Hepatic stellate cell (primary cell): ENCODE data around the gene EXOSC7.
A peak's percentile ranks its signal among the peaks of the same experiment; 100 is the strongest.
"Not testable (repeated sequence)": the region's sequence is repeated elsewhere in the genome, so short reads cannot be mapped to it uniquely, and the experiment has no call there.

ENCODE experiments used
- DNase-seq: peaks from one replicate; pipeline ENCODE4 v3.0.0; 2011; ENCODE audit warnings: low spot score

EXOSC7 gene

DNA sequence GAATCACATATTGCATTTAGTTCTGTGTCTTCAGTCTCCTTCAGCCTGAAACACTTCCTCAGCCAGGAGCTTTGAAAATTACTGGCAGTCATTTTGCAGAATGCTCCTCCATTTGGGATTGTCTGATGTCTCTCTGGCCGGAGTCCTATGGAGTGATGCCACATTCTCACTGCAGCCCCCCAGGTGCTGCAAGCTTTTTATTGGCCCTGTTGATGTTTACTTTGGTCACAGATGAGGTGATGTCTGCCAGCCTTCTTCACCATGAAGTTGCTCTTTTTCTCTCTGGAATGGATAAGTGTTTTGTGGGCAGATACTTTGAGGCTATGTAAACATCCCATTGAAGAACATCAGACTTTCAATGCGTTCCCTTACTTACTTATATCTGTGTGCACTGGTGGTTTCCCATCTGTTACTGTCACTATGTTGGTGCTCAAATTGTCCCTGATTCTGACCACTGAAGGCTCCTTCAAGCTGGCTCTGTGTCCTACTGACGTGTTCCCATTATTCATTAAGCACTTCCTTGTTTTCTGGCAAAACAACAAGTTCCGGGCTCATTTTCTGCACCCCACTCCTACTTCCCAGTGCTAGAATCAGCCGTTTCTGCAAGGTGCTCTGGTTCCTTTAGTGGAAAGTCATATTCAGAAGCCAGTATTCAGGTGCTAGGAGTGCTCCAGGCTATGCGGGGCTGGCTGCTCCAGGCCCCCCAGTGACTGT, 48.7 kb downstream of the EXOSC7 start:
- DNase-seq = no peak

DNA sequence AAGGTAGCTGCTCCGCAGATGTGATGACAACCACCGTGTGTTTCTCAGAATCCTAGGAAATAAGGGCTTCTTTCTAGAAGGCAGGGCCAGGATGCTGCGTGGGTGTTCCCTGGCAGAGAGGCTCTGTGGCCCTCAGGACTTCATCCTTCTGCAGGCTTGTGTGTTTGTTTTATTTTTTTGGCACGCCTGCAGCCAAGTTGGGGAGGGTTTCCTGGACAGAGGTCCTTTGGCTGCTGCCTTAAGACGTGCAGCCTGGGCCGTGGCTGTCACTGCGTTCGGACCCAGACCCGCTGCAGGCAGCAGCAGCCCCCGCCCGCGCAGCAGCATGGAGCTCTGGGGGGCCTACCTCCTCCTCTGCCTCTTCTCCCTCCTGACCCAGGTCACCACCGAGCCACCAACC, 50.0 kb downstream of the EXOSC7 start, which contains the start of gene CLEC3B:
Gene CLEC3B, plus strand, starts transcription at position 266 of the 400 bp plus-strand sequence. Its CDS starts 60 bp downstream, at position 326.
- peak; percentile 72 for DNase-seq

DNA sequence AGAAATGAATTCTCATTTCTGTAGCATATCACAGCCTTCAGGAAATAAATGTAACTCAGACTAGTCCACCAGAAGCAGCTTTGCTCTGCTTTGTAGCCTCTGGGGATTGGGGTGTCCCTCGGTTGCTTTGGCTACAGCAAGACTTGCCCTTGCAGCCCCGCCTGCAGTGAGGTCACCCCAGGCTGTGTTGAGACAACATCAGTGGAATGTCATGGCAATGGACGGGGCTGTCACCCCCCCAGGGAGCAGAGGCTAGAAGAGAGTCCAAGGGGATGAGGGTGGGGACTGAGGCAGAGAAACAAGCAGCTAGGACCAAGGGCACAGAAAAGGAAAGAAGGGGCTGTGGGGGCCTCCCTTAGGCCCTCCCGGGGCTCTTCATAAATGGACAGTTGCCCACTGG, 50.9 kb downstream of the EXOSC7 start:
- DNase-seq = peak; percentile 90

DNA sequence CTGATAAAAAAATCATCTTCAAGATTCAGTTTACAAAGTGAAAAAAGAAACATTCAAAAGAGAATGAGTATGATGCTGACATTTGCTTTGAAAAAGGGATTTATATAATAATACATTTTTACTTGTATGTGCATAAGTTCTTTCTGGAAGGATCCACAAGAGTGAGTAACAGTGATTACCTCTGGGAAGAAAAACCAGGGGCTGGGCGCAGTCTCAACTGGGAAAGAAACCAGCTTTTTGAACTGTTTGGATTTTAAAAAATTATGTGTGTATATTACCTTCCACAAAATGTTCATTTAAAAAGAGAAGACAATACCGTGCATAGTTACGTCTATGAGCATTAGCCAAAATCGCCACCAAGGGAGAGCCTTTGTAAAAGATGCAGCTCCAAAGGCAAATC, 51.4 kb downstream of the EXOSC7 start:
- DNase-seq = no peak

DNA sequence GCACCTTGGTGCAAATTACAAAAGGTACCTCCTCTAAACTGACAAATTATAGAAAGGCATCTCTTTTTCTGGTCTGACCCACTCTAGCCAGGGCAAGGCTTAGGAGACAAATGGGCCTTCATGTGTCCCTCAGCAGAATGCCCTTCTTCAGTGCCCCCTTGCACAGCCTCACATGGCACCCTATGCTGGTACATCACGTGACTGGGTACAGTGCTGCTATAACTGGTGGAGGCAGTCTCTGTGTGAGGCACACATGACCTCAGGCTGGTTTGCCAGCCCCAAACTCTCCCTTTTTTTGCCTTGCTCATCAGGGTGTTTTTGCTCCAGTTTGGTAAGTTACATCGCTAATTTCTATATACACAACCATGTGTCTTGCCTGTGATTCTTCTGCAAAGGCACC, 53.2 kb downstream of the EXOSC7 start:
- no peak for DNase-seq

DNA sequence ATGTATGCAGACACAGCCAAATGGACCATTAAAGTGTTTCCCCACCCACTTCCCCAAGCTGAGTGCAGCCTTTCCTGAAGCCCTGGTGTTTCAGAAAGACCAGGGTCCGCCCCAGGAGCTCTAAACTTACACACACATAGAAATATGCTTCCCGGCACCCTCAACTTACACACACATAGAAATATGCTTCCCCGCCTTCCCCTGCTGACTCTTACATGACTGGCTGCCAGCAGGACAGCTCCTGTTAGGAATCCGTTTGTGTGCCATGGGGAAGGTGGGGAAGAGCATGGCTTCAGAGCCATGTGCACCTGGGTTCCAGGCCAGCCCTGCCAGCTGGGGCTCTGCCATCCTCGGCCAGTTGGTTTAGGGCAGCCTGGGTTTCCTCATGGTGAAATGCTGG, 53.6 kb downstream of the EXOSC7 start:
- DNase-seq = peak; percentile 37

DNA sequence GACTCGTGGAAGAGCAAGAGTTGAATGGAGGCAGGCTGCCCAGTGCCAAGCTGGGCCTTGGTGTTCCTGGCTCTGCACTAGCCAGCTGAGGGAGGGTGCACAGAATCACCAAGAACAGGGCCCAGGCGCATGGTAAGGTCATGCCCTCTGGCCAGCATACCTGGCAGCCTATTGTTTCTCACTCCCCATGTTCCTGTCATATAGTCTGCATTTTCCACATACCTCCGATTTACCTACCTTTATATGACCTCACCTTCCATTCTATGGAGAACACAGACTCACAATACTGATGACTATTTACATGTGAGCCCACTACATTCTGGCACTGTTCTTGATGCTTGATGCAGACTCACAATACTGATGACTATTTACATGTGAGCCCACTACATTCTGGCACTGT, 55.5 kb downstream of the EXOSC7 start:
- no peak for DNase-seq

DNA sequence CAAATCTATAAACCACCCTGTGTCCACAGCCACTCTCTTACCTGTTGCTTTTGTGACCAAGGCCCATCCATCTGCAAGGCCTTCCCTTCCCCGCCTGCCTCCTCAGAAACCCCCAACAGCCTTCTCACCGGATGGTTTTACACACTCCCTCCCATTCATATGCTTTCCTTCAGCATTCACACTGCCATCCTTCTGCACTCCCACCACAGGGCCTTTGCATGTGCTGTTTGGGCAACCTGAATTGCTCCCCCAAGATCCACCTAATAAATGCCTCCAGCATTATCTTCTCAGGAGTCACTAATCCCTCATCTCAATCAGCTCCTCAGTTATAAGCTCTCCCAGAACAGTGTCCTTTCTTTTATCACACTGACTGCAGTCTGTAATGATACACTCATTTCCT, 56.1 kb downstream of the EXOSC7 start:
- no peak for DNase-seq

DNA sequence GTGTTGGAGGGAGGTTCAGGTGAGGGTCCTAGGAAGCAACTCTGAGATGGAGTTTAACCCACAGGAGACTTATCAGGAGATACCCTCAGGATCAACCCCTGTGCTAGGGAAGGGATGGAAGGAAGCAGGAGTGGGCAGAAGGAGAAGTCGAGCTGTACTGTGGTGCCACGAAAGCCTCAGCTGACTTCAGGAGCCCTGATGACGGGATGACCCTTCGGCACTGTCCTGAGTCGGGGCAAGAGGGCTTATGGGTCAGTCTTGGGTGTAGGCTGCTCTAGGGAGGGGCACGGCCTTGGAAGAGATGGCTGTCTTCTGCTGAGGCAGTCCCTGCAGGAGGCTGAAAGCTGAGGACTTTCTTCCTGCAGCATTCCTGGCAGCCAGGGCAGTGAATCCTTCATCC, 57.7 kb downstream of the EXOSC7 start:
- DNase-seq = no peak

DNA sequence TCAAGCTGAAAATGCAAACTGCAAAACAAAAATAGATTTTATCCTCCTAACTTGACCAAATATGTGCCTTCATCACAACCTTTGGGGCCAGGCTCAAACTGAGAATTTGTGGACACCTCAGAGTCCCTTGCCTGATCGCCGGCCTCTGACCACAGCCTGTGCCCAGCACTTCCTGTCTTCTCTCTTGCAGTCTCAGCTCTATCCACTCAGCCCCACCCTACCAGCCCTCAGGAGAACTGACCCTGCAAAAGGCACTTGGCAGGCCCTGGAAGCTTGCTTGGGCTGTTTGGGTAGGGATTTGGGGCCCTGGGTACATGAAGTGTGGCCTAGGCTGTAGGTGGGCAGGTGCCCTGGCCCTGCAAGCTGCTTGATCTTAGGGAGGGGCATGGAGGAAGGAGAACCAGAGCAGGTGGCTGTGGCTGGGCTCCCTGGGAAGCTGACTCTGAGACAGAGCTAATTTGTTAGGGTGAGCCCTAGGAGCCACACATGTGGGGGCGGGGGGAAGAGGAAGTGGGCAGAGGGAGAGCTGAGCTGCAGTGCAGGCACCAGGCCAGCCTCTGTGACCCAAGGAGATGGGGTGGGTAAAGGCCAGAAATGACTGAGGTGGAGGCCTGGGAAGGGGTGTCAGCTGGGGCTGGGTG, 58.7 kb downstream of the EXOSC7 start:
- no peak for DNase-seq

DNA sequence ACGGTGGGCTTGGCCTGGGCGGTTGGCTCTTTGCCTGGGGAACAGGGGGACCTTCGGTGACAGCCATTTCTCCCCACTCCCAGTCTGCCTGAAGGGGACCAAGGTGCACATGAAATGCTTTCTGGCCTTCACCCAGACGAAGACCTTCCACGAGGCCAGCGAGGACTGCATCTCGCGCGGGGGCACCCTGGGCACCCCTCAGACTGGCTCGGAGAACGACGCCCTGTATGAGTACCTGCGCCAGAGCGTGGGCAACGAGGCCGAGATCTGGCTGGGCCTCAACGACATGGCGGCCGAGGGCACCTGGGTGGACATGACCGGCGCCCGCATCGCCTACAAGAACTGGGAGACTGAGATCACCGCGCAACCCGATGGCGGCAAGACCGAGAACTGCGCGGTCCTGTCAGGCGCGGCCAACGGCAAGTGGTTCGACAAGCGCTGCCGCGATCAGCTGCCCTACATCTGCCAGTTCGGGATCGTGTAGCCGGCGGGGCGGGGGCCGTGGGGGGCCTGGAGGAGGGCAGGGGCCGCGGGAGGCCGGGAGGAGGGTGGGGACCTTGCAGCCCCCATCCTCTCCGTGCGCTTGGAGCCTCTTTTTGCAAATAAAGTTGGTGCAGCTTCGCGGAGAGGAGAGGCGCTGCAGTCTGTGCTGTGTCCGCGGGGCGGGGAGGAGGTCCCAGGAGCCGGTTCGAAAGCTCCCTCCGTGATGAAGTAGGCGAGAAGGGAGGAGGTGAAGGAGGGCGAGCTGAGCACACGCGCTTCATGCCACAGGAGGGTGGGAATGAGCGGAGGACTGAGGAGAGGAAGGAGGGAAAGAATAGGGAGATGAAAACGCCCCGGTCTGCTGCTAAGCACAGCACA, 59.6 kb downstream of the EXOSC7 start:
- peak; percentile 74 for DNase-seq

DNA sequence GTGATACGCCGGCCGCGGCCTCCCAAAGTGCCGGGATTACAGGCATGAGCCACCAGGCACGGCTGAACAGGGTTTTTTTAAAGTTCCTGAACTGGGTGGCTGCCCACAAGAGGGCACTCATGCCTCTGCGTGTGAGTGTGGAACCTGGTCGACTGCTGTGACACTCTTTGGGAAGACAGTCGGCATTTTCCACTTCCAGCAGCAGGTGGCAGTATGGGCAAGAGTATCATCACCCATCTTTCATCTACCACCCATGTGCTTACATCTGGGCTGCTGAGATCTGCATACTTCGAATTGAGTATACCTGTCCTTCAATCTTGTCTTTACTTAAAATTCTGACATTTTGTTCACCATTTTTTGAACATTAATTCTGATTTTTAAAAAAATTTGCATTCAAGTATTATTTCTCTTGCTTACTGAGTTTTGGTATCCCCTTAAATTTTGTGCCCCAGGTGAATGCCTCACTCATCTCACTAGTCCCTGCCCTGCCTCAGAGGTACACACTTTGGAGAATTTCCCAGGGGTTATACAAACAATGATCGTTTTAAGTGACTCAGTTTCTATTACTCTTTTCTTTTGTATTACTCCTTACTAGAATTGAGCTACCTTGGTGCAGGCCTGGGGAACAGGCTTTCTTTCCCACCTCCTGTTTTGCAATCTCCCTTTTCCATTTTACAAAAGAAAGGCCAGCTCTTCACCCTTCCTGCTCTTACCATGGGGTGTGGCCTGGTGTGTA, 61.8 kb downstream of the EXOSC7 start:
- DNase-seq = peak; percentile 92

DNA sequence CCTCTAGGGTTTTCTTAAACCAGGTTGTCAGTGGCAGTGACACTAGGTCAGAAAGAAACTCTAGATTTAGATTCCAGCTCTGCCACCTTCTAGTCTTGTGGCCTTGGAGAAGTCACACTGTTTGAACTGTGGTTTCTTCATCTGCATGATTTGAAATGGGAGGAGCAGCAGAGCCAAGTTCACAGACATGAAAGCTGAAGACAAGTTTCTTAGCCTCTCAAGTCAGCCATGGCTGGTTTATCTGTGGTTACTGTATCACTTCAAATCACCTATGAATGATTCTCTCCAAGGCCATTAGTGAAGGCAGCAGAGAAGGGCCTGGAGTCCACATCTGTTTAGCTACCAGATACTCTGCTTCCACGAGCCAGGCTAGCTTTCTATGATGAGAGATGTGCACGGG, 65.6 kb downstream of the EXOSC7 start:
- no peak for DNase-seq

DNA sequence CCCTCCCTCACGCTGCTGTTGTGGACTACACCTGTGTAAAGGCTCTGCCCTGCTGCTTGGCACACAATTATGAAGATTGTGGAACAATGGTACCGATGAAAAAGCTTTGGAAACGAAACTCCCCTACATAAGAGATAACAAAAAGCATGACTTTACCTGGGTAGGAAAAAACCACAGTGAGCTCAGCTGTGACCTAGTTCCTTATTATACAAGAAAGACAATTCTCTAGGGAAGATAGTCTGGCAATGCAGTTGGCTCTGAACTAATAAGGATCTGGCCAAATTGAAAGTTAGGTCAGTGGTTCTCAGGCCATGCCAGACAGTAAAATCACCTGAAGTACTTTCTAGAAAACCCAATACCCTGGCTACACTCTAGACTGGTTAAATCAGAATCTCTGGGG, 66.1 kb downstream of the EXOSC7 start:
- no peak for DNase-seq

DNA sequence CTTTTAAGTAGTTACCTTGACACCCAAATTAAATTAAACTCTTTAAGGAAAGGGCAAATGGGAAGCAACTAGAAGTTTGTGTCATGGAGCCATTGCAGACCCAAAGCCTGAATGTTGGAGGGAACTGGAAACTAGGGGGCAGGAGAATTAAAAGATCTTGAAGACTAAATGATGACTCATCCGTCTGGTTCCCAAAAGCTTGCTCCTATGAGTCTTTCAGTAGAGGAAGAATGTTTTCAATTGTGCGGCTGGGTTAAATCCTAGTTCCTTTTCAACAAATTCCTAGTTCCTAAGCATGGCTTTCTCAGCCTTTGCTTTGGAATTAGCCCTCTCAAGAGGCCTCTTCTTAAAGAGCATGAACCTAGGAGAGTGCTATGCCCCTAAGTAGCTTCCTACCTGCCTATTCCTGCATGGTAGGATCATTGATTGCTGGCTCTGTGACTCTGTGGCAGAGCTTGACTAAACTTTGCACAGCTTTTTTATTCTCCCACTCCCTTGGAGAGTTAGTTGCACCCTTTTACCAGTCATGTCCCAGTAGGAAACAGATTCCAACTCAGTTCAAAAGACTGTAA, 67.8 kb downstream of the EXOSC7 start:
- DNase-seq = peak; percentile 79

DNA sequence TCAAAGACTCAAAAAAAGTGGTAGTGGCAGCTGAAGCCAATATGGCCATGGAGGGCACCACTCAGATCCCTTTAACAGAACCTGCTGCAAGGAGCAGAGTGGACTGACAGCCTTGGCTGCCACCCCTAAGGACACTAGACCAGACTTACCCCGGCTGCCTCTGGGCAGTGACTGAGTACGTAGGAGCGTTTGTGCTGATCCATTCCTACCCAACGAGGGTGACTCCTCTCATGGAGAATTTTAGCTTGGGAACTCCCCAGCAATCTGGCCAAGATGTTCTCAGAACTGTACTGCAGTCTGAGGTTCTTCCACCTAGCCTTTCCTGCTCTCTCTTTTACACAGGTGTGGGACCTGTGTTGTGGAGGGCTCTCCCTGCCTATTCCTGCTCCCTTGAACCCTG, 72.2 kb downstream of the EXOSC7 start:
- no peak for DNase-seq

DNA sequence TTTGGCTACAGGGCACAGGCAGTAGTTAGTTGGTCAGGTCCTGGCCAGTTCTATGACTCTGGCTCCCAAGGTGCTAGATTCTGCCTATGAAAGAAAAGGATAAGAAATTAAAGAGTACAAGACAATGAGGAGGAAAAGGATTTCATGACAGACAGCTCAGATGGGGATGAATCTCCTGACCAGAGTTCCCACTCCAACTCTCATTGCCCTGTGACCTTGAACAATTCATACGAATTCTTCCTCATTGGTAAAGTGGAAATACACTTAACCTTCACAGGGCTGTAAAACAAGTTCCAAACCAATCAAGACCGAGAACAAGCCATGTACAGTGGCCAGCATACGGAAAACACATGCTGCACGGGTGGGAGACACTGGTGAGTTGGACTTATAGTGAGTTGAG, 73.8 kb downstream of the EXOSC7 start:
- DNase-seq = no peak

DNA sequence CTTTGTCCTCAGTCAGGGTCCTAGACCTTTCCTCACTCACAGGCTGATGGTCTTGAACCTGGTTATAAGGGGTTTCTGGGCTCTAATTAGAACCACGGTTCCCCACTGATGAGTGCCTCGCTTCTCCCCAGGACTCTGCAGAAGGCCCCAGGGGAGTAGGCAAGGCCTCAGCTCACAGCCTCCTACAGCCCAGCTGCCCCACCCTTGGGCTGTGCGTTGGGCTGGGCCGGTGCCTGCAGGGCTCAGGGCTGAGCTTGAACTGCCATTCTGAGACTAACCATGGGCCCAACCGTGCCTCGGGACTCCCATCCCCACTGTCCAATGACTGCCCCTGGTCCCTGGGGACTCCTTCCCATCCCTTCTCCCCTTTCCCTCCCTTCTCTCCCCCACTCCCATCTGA, 75.6 kb downstream of the EXOSC7 start:
- DNase-seq = no peak

DNA sequence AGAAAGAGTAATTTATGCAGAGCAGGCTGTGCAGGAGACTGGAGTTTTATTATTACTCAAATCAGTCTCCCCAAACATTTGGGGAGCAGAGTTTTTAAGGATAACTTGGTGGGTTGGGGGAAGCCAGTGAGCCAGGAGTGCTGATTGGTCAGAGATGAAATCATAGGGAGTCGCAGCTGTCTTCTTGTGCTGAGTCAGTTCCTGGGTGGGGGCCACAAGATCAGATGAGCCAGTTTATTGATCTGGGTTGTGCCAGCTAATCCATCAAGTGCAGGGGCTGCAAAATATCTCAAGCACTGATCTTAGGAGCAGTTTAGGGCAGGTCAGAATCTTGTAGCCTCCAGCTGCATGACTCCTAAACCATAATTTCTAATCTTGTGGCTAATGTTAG, 77.8 kb downstream of the EXOSC7 start:
- DNase-seq = not testable (repeated sequence)

DNA sequence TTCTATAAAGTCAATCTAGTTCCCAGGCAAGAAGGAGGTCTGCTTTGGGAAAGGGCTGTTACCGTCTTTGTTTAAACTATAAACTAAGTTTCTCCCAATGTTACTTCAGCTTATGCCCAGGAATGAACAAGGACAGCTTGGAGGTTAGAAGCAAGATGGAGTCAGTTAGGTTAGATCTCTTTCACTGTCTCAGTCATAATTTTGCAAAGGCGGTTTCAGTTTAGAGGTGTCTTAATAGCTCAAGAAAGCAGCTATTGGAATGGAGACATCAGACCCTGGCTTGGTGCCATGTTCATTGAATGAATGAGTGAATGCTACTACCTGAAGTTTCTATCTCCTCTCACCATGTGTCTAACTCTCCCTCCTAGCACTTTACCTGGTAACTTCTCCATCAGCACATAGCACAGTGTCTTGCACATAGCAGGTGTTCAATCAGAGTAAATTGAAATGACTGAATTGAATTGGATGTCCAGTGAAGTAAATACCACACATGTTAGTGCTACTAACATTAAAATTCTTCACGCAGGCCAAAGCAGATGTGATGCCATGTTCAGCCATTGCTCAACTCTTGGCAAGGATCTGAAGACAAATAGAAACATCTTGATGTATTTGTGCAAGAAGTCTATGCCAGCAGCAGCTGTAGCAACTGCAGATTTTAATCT, 78.3 kb downstream of the EXOSC7 start:
- DNase-seq = no peak

DNA sequence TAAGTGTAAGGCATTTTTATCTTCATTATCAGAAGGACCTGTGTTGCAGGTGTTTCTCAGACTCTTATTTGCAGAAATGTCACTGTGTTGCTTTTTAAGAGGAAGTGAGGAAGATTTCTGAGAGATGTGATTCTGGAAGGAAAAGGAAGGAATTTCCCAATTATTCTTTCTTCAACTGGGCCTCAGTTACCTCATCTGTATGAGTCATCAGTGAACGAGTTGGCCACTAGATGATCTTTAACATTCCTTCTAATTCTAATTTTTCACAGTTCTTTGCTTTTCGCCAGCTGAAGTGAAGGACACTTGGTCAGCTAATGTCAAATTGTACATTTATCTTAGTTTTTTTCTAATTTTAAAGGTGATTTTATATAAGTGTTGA, 79.0 kb downstream of the EXOSC7 start:
- DNase-seq = no peak
